Stimulated activated CD4-positive, alpha-beta T cell treated with anti-CD3 and anti-CD28 coated beads, Interleukin-2, amount 100 ng/mL, for 24 hours (primary cell): ENCODE data around the gene PHF5A.
"Not testable (repeated sequence)": the region's sequence is repeated elsewhere in the genome, so short reads cannot be mapped to it uniquely, and the experiment has no call there.

Experiments used
- DNase-seq, 2 donors: peaks; one replicate each; pipeline ENCODE4 v3.0.0-alpha.2; 2020

PHF5A gene

GRCh38 chr22:41446639-41447434 lies 21.7 kb downstream of the PHF5A start, which contains the start of gene TOB2:
Gene TOB2, minus strand, starts transcription at chr22:41446801. Its CDS starts 9,456 bp downstream, at chr22:41437345.
- peak; percentile 94 to 95 for DNase-seq

- DNase-seq, result peak in 1 of 2 donors; percentile 39
These were observed 22.4 kb downstream of the PHF5A start for GRCh38 chr22:41446057-41446501.

GRCh38 chr22:41445129-41446056 lies 23.1 kb downstream of the PHF5A start:
- peak; percentile 21 to 30 for DNase-seq

GRCh38 chr22:41444360-41445128 lies 23.9 kb downstream of the PHF5A start:
- peak; percentile 88 to 89 for DNase-seq

- DNase-seq, result no peak
These were observed 26.2 kb downstream of the PHF5A start for GRCh38 chr22:41442240-41442792.

- not testable (repeated sequence) for DNase-seq
These were observed 28.0 kb downstream of the PHF5A start for GRCh38 chr22:41440511-41440910.

- DNase-seq, result no peak
These were observed 31.3 kb downstream of the PHF5A start for GRCh38 chr22:41437198-41437597.

GRCh38 chr22:41436322-41437113 lies 32.0 kb downstream of the PHF5A start:
- no peak for DNase-seq

- no peak for DNase-seq
These were observed 32.9 kb downstream of the PHF5A start for GRCh38 chr22:41435560-41435959.

- not testable (repeated sequence) for DNase-seq
These were observed 34.0 kb downstream of the PHF5A start for GRCh38 chr22:41434361-41435003.

- DNase-seq, result not testable (repeated sequence)
These were observed 35.0 kb downstream of the PHF5A start for GRCh38 chr22:41433480-41433879.

- no peak for DNase-seq
These were observed 36.8 kb downstream of the PHF5A start for GRCh38 chr22:41431656-41432055.

GRCh38 chr22:41429951-41430332 lies 38.5 kb downstream of the PHF5A start:
- DNase-seq, result no peak

- DNase-seq, result no peak
These were observed 39.1 kb downstream of the PHF5A start for GRCh38 chr22:41429232-41429950.

- peak in 1 of 2 donors; percentile 32 for DNase-seq
These were observed 42.7 kb downstream of the PHF5A start for GRCh38 chr22:41425660-41426365.

GRCh38 chr22:41418717-41419116 lies 49.8 kb downstream of the PHF5A start:
- no peak for DNase-seq

GRCh38 chr22:41417622-41418390 lies 50.7 kb downstream of the PHF5A start:
- no peak for DNase-seq

- DNase-seq, result no peak
These were observed 52.9 kb downstream of the PHF5A start for GRCh38 chr22:41415554-41415953.
